Cardiac atrium fibroblast (primary cell): ENCODE results near the gene FLACC1. TPM values are rescaled to one million over a fixed set of nuclear protein-coding genes. Genes with fewer than 3 reads are reported as not detected.

Experiments used
- total RNA-seq: library from RNA; depleted of rRNA; stranded (reverse); fragments of >200 nt; gene quantifications from 2 replicates; pipeline ENCODE4 v1.2.3, GENCODE V29; 2015

FLACC1 gene, protein sequence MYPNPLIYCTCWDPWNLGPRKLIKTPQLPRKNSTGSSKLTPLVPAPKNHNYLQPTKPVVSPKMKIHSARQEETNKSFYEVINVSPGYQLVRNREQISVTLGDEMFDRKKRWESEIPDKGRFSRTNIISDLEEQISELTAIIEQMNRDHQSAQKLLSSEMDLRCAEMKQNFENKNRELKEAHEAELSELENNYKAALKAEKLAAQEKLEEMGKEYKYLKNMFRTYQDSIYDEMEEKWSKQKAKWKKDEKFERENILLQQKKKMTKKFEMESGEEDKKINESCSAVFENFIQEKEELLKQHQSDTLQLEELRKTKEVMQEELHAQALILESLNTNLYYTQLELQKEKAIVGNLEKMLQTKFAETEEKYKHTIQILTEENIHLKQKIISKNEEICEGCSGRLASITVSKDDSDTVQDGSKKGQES
- 1.4 TPM in 1 of 2 replicates, not detected in the other for total RNA-seq

DNA sequence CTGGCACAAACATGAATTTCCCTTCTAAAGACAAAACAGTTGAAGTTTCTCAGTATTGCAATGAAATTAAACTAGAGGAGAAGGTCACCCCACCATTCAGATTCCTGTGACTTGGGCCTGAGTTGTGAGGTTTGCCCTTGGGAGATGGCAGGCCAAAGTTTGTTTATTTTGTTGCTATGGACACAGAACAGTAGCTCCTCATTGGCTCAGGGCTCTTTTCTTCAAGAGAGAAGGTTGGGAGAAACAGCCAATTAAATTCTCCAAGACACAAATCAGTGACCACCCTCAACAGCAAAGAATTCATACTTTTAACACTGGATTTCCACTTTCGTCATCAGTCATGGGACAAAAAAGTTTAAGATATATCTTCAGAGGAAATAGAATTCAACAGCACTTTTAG, at the start of gene FLACC1:
Gene FLACC1 (minus strand): TSS at position 125 of the 400 bp plus-strand sequence. CDS start 5,941 bp downstream, outside the sequence.

GRCh38 chr2:201260302-201260800, 96.8 kb downstream of the FLACC1 start, which contains the start of gene CASP8:
Gene CASP8, plus strand, starts transcription at chr2:201260536. Its CDS starts 5,951 bp downstream, at chr2:201266487.

Other genes starting within 250 kb of the FLACC1 start
- 48.2 and 59.9 TPM in 2 replicates for gene CFLAR, start 241.2 kb downstream of the FLACC1 start, total RNA-seq
- 5.2 and 9.7 TPM in 2 replicates for gene CASP10, start 174.2 kb downstream of the FLACC1 start, total RNA-seq
- gene CASP8, start 96.8 kb downstream of the FLACC1 start, total RNA-seq: 8.8 and 9.6 TPM in 2 replicates
- 26.0 and 37.1 TPM in 2 replicates for gene TRAK2, start 94.1 kb upstream of the FLACC1 start, total RNA-seq
- 34.5 and 37.3 TPM in 2 replicates for gene STRADB, start 94.4 kb upstream of the FLACC1 start, total RNA-seq